ENCODE data around the gene ZNF133. TPM values are rescaled to one million over a fixed set of nuclear protein-coding genes. Genes with fewer than 3 reads are reported as not detected.
A peak's percentile ranks its signal among the peaks of the same experiment; 100 is the strongest.

ZNF133 gene
- total and polyA plus RNA-seq, 2 experiments from 2014 or later, result 10.9 to 22.4 TPM

- no peak for DNase-seq (ENCODE audit: low spot score)
- no peak overlapping the region for H3K4me2 ChIP-seq
- WGBS (ENCODE audit: low lambda C conversion rate, missing lambda C conversion rate), result 92% methylated on average over 3 of the region's 3 CpGs
- H3K36me3 ChIP-seq (replicated peaks; ENCODE audit: insufficient read depth, low read depth), result no peaks in the 10 kb centered on the region
- H3K27me3 ChIP-seq, result no peaks in the 10 kb centered on the region
- H2AFZ ChIP-seq, result no peak overlapping the region
- H3K9me2 ChIP-seq (replicated peaks; ENCODE audit: insufficient read depth), result no peaks in the 10 kb centered on the region
- no peak for TF ChIP-seq EZH2phosphoT487 (IDR thresholded peaks at IDR 0.05; ENCODE audit: low read depth, severe bottlenecking, unreplicated experiment)
- TF ChIP-seq EZH2 (IDR thresholded peaks at IDR 0.05; ENCODE audit: borderline replicate concordance), result no peak
- no peak for TF ChIP-seq CTCF (IDR thresholded peaks at IDR 0.05; ENCODE audit: poor library complexity)
- H3K4me3 ChIP-seq, result no peak overlapping the region
- no peaks in the 10 kb centered on the region for H3K4me1 ChIP-seq (ENCODE audit: insufficient read depth)
- H3K27ac ChIP-seq, result peak overlapping the region; percentile 5
- no peaks in the 10 kb centered on the region for H3K79me2 ChIP-seq
- no peaks in the 10 kb centered on the region for H4K20me1 ChIP-seq (ENCODE audit: insufficient read depth, poor library complexity, severe bottlenecking)
- H3K9me3 ChIP-seq (ENCODE audit: low read depth), result no peaks in the 10 kb centered on the region
These were observed 38.1 kb upstream of the ZNF133 start for GRCh38 chr20:18250217-18250616.

GRCh38 chr20:18252597-18253451 is 35.5 kb upstream of the ZNF133 start:
- Histone ChIP-seq H2AFZ (no peak overlapping the region), H3K4me1 (ENCODE audit: insufficient read depth) (no peaks in the 10 kb centered on the region), H4K20me1 (ENCODE audit: insufficient read depth, poor library complexity, severe bottlenecking) (no peaks in the 10 kb centered on the region), H3K4me3 (no peak overlapping the region), H3K27ac (no peak overlapping the region), H3K9me2 (replicated peaks; ENCODE audit: insufficient read depth) (no peaks in the 10 kb centered on the region), H3K27me3 (no peaks in the 10 kb centered on the region), H3K9me3 (ENCODE audit: low read depth) (no peaks in the 10 kb centered on the region), H3K4me2 (no peak overlapping the region), H3K36me3 (replicated peaks; ENCODE audit: insufficient read depth, low read depth) (no peaks in the 10 kb centered on the region), H3K79me2 (no peaks in the 10 kb centered on the region)
- TF ChIP-seq EZH2 (IDR thresholded peaks at IDR 0.05; ENCODE audit: borderline replicate concordance) (no peak), CTCF (IDR thresholded peaks at IDR 0.05; ENCODE audit: poor library complexity) (no peak), EZH2phosphoT487 (IDR thresholded peaks at IDR 0.05; ENCODE audit: low read depth, severe bottlenecking, unreplicated experiment) (no peak)
- DNase-seq (ENCODE audit: low spot score), result no peak
- WGBS (ENCODE audit: low lambda C conversion rate, missing lambda C conversion rate), result 82% methylated on average over 20 of the region's 20 CpGs

DNA sequence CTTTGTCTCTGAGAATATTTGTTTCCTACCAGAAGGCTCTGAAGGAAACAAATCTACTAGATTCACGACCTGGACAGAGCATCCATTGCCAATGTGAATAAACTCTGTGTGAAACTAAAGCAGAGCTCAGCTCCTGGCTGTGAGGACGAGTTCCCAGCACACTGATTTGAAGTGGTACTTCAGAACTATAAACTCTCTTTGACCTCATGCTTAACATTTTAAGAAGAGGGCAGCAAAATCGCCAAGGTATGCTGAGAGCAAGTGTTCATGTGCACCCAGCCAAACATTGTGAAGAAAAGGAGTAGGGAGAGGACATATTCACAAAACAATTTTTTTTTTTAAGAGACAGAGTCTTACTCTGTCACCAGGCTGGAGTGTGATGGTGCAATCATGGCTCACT is 33.7 kb upstream of the ZNF133 start:
- H3K4me3 ChIP-seq, result no peak overlapping the region
- no peak overlapping the region for H2AFZ ChIP-seq
- no peak overlapping the region for H3K4me2 ChIP-seq
- no peaks in the 10 kb centered on the region for H4K20me1 ChIP-seq (ENCODE audit: insufficient read depth, poor library complexity, severe bottlenecking)
- H3K79me2 ChIP-seq, result no peaks in the 10 kb centered on the region
- TF ChIP-seq EZH2 (IDR thresholded peaks at IDR 0.05; ENCODE audit: borderline replicate concordance), result no peak
- no peak for TF ChIP-seq CTCF (IDR thresholded peaks at IDR 0.05; ENCODE audit: poor library complexity)
- no peak for TF ChIP-seq EZH2phosphoT487 (IDR thresholded peaks at IDR 0.05; ENCODE audit: low read depth, severe bottlenecking, unreplicated experiment)
- H3K9me3 ChIP-seq (ENCODE audit: low read depth), result no peaks in the 10 kb centered on the region
- DNase-seq (ENCODE audit: low spot score), result no peak
- no peaks in the 10 kb centered on the region for H3K9me2 ChIP-seq (replicated peaks; ENCODE audit: insufficient read depth)
- no peaks in the 10 kb centered on the region for H3K27me3 ChIP-seq
- no peak overlapping the region for H3K27ac ChIP-seq
- no peaks in the 10 kb centered on the region for H3K4me1 ChIP-seq (ENCODE audit: insufficient read depth)
- WGBS (ENCODE audit: low lambda C conversion rate, missing lambda C conversion rate), result 77% methylated on average over 3 of the region's 3 CpGs
- H3K36me3 ChIP-seq (replicated peaks; ENCODE audit: insufficient read depth, low read depth), result no peaks in the 10 kb centered on the region

Data from hepatocyte (in vitro differentiated cells).